HG03135 (cell line): ENCODE measurements around the gene SCAF4.
"Not testable (repeated sequence)": the region's sequence is repeated elsewhere in the genome, so short reads cannot be mapped to it uniquely, and the experiment has no call there.

Experiments used
- ATAC-seq: cut with Tn5 transposase; IDR thresholded peaks from one replicate; pipeline ENCODE4 v1.9.1; 2021; ENCODE audit warnings: mild to moderate bottlenecking, moderate library complexity; ENCODE audit not compliant: unreplicated experiment

SCAF4 gene

DNA sequence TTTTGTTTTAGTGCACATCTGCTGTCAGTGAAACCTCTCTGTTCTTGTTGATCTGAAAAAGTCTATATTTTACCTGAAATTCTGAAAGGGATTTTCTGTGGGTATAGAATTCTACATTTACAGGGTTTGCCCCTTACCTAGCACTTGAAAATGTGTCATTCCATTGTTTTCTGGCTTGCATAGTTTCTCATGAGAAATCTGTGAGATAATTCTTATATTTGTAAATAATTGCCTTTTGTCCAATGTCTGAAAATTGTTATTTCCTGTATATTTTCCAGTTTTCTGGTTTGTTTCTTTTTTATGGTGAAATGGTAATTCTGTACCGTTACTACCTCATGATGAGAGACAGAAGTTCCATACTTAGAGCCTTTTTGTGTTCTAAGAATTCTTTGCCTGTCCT lies 11.8 kb upstream of the SCAF4 start:
- no peak for ATAC-seq

GRCh38 chr21:31741116-31741515 lies 9.2 kb upstream of the SCAF4 start:
- ATAC-seq, result no peak

GRCh38 chr21:31737586-31738397 lies 5.9 kb upstream of the SCAF4 start:
- ATAC-seq, result not testable (repeated sequence)

GRCh38 chr21:31735511-31735992 lies 3.6 kb upstream of the SCAF4 start:
- no peak for ATAC-seq

DNA sequence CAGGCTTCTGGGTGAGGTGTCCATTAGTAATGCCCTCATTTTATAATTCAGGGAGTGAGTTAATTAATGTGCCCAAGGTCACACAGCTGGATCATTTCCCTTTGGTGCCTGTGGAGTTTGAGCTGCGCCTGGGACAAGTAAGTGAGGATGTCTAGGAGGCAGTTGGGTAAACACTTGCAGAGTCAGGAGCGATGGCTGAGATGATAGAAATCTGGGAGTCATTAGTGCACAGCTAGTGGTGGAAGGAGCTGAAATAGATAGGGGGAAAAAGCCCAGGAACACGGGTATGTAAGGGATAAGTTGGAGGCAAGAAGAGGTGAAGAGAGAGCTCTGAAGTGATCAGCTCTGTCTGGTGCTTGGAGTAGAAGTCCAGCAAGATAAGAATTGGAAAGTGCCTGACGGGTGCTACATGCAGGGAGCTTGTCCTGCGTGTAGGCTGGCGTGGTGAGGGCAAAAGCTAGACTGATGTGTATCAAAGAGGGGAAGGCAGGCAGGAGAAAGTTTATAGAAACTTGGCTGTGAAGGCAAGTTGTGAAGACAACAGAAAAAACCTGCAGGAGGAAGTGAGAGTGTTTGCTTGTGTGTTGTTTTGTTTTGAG lies 1.7 kb upstream of the SCAF4 start:
- ATAC-seq, result no peak

DNA sequence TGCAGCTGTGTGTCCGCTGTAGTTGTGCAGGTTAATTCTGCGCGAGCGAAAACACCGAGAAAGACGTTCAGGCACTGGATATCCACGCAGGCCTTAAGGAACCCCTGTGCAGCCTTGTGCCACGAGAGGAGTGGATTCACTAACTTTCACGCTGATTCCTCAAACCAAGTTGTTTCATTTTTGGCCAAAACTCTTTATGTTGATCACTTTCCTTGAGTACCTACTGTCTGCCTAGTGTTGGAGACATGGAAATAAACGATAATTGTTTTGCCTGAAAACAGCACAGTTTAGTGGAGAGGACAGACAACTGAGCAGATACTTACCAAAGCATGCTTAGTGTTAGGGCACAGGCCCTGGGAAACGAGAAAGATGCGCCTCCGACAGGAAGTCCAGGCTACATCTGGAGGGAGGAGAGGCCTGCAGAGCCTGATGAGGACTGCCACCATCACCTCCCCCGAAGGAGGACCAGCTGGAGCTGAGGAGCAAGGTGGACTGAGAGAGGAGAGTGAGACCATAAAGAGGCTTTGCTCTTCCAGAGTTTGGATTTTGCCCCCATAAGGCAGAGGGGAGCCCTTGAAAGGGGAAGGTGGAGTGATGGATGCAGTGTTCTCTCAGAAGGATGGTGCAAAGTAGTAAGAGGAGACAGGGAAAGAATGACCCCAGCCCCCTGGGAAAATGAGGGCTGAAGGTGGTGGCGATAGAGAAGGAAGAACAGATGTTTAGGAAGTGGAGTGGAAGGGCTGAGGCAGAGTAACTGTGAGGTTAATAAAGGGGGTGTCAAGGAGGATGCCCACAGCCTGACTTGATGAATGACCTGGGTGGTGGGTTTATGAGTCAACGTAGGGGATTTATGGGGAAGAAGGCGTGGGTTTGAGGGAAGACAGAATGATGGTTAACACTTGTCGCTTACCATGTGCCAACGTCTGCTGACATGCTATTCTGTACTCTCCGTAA lies 956 bp upstream of the SCAF4 start:
- no peak for ATAC-seq

- ATAC-seq, result peak; percentile 19
Observed at GRCh38 chr21:31731056-31731856, 662 bp downstream of the SCAF4 start.

DNA sequence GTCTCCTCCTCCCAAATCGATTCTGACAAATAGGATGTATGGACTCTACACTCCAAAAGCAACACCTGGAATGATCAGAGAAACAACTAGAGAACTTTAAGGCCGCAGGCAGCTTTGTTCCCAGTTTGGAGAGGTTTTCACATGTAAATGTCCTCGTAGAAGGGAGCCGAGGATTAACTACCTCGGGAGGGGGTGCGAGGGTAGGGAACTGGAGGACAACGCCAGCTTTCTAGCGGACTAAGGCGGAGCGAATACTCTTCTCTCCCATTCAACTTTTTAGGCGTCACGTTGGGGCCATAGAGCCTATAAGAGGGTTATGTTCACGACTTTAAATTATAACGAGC lies 1.2 kb downstream of the SCAF4 start:
- no peak for ATAC-seq

- ATAC-seq, result no peak
Observed at GRCh38 chr21:31729622-31730343, 2.1 kb downstream of the SCAF4 start.

DNA sequence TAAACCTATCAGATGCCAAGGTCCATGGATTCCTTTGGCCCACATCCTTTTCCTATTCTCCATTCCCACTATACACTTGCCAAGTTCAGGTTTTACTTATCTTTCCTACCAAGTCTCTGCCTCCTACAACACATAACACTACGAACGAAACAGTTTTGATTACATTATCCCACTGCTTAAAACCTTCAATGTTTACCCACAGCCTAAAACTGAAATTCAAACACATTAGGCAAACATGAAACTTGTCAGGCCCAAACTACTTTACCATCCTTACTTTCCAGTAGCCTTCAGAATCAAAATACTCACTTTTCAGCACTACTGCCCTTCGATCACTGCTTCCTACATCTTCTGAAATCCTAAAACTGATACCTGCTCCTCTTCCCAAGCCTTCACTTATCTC lies 3.0 kb downstream of the SCAF4 start:
- ATAC-seq, result no peak

- no peak for ATAC-seq
Observed at GRCh38 chr21:31728191-31728590, 3.7 kb downstream of the SCAF4 start.

DNA sequence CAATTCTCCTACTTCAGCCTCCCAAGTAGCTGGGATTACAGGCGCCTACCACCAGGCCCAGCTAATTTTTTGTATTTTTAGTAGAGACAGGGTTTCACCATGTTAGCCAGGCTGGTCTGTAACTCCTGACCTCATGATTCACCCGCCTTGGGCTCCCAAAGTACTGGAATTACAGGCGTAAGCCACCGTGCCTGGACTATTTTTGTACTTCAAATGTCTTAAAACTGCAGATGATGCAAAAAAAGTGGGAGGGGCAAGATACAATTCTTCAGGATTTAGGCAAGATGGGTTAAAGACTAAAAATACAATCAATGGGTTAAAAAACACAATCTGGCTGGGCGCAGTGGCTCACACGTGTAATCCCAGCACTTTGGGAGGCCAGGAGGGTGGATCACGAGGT lies 4.7 kb downstream of the SCAF4 start:
- ATAC-seq, result no peak

DNA sequence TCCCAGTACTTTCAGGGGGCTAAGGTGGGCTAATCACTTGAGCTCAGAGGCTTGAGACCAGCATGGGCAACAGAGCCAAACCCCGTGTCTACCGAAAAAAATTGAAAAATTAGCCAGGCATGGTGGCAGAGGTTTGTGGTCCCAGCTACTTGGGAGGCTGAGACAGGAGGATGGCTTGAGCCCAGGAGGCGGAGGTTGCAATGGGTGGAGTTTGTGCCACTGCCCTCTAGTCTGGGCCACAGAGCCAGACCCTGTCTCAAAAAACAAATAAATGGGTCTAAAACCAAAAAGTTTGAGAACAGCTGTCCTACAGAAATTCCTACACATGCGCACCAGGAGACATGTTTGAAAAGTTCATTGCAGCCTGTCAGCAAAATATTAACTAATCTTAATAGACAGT lies 5.5 kb downstream of the SCAF4 start:
- no peak for ATAC-seq

- no peak for ATAC-seq
Observed at GRCh38 chr21:31725202-31725839, 6.6 kb downstream of the SCAF4 start.

- no peak for ATAC-seq
Observed at GRCh38 chr21:31724552-31724951, 7.4 kb downstream of the SCAF4 start.

GRCh38 chr21:31721381-31721780 lies 10.5 kb downstream of the SCAF4 start:
- ATAC-seq, result no peak

- ATAC-seq, result no peak
Observed at GRCh38 chr21:31720739-31721138, 11.2 kb downstream of the SCAF4 start.

GRCh38 chr21:31720330-31720729 lies 11.6 kb downstream of the SCAF4 start:
- ATAC-seq, result no peak

DNA sequence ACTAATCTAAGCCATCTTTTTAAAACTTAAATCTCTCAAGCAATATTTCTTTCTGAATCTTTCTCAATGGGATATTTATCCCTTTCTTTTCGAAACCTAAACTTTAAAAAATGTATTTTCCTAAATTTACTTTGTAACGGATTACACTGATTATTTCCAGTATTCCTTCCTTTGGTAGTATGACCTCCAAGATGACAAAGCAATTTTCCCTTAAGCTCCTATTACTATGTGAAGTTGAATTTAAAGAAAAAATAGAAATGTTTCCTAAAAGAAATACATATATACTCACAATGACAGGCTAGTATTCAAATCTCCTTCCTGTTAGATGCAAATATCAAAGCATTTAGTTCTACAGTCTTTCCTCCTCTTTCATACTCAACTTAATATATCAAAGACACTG lies 15.8 kb downstream of the SCAF4 start:
- no peak for ATAC-seq
